ENCODE data around the gene ZFP90. TPM values are rescaled to one million over a fixed set of nuclear protein-coding genes. Genes with fewer than 3 reads are reported as not detected.
"Not testable (repeated sequence)": the region's sequence is repeated elsewhere in the genome, so short reads cannot be mapped to it uniquely, and the experiment has no call there.

ZFP90 gene
- total RNA-seq, 2 donors from 2014 or later: 20.4 to 33.2 TPM

DNA sequence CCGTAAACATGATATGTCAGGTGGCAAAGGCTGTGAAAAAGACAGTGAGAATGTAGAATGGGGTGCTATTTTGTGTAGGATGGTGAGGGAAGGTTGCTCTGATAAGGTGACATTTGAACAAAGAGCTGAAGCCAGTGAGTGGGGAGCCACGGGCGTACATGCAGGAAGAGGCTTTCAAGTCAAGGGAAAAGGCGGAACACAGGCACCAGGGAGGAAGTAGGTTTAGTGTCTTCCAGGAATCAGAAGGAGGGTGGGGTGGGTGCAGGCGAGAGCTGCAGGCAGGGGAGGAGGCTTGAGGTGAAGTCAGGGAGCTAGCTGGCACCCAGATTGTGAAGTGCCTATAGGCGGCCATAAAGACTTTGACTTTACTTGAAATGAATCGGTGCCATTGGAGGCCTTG is 14.1 kb downstream of the ZFP90 start:
- peaks cover 97% of the 10 kb centered on the region for H3K9me3 ChIP-seq (ENCODE audit: control insufficient read depth, low read length)

DNA sequence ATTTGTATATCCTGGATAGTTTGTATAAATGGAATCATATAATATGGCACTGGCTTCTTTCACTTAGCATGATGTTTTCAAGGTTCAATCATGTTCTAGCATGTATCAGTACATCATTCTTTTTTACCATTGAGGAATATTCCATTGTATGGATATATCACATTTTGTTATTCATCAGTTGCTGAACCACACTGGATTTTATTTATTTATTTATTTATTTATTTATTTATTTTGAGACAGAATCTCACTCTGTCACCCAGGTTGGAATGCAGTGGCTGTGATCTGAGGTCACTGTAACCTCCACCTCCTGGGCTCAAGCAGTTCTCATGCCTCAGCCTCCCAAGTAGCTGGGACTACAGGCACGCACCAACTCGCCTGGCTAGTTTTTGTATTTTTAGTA is 21.2 kb downstream of the ZFP90 start:
- not testable (repeated sequence) for H3K4me1 Mint-ChIP-seq; H3K9ac ChIP-seq (ENCODE audit: extremely low read depth, low read length, poor library complexity, severe bottlenecking); H3K27me3 Mint-ChIP-seq (ENCODE audit: insufficient read depth); H3K4me1 ChIP-seq (ENCODE audit: control insufficient read depth, insufficient read depth, low read length); DNase-seq; H3K27ac Mint-ChIP-seq; H3K4me3 Mint-ChIP-seq; H3K27me3 ChIP-seq (ENCODE audit: control insufficient read depth, insufficient read depth, low read length, poor library complexity, severe bottlenecking); H3K27ac ChIP-seq (ENCODE audit: low read depth, low read length)
- H3K36me3 Mint-ChIP-seq (ENCODE audit: low read depth): peaks cover 98% of the 10 kb centered on the region
- peaks cover 86% of the 10 kb centered on the region for H3K36me3 ChIP-seq (ENCODE audit: control insufficient read depth, insufficient read depth, low read length)
- H3K4me3 ChIP-seq (ENCODE audit: low read length): peak overlapping the region; percentile 65
- H3K9me3 Mint-ChIP-seq: peaks cover 97% of the 10 kb centered on the region
- H3K9me3 ChIP-seq (ENCODE audit: control insufficient read depth, low read length): peaks cover 100% of the 10 kb centered on the region
- 100% methylated on average over 2 of the region's 2 CpGs; no CpG with 5 or more reads in 1 of the 2 experiments for WGBS, 2 experiments (ENCODE audit: insufficient coverage in 1 of 2, insufficient read length in 1 of 2)

More for the DNA sequence above, 14.1 kb downstream of the ZFP90 start:
- Mint-ChIP-seq H3K9me3 (peaks cover 73% of the 10 kb centered on the region), H3K27ac (no peak overlapping the region), H3K4me1 (no peaks in the 10 kb centered on the region), H3K4me3 (no peak overlapping the region), H3K27me3 (ENCODE audit: insufficient read depth) (no peaks in the 10 kb centered on the region), H3K36me3 (ENCODE audit: low read depth) (peaks cover 87% of the 10 kb centered on the region)
- Histone ChIP-seq H3K36me3 (ENCODE audit: control insufficient read depth, insufficient read depth, low read length) (peaks cover 84% of the 10 kb centered on the region), H3K27me3 (ENCODE audit: control insufficient read depth, insufficient read depth, low read length, poor library complexity, severe bottlenecking) (no peaks in the 10 kb centered on the region), H3K27ac (ENCODE audit: low read depth, low read length) (no peak overlapping the region), H3K9ac (ENCODE audit: extremely low read depth, low read length, poor library complexity, severe bottlenecking) (no peak overlapping the region), H3K4me3 (ENCODE audit: low read length) (no peak overlapping the region), H3K4me1 (ENCODE audit: control insufficient read depth, insufficient read depth, low read length) (no peaks in the 10 kb centered on the region)
- no peak for DNase-seq
- WGBS, 2 experiments (ENCODE audit: insufficient coverage in 1 of 2, insufficient read length in 1 of 2): 94 to 100% methylated on average over 7 of the region's 7 CpGs
- TF ChIP-seq, protein P1, sequence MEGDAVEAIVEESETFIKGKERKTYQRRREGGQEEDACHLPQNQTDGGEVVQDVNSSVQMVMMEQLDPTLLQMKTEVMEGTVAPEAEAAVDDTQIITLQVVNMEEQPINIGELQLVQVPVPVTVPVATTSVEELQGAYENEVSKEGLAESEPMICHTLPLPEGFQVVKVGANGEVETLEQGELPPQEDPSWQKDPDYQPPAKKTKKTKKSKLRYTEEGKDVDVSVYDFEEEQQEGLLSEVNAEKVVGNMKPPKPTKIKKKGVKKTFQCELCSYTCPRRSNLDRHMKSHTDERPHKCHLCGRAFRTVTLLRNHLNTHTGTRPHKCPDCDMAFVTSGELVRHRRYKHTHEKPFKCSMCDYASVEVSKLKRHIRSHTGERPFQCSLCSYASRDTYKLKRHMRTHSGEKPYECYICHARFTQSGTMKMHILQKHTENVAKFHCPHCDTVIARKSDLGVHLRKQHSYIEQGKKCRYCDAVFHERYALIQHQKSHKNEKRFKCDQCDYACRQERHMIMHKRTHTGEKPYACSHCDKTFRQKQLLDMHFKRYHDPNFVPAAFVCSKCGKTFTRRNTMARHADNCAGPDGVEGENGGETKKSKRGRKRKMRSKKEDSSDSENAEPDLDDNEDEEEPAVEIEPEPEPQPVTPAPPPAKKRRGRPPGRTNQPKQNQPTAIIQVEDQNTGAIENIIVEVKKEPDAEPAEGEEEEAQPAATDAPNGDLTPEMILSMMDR (conservative IDR thresholded peaks at IDR 0.05): no peak

DNA sequence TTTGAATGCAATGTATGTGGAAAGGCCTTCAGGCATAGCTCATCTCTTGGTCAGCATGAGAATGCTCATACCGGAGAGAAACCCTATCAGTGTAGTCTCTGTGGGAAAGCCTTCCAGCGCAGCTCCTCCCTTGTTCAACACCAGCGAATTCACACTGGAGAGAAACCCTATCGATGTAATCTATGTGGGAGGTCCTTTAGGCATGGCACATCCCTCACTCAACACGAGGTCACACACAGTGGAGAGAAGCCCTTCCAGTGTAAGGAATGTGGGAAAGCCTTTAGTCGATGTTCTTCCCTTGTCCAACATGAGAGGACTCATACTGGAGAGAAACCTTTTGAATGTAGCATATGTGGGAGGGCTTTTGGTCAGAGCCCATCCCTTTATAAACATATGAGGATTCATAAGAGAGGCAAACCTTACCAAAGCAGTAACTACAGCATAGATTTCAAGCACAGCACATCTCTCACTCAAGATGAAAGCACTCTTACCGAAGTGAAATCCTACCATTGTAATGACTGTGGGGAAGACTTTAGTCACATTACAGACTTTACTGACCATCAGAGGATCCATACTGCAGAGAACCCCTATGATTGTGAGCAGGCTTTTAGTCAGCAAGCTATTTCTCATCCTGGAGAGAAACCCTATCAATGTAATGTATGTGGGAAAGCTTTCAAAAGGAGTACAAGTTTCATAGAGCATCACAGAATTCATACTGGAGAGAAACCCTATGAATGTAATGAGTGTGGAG is 24.7 kb downstream of the ZFP90 start:
- Mint-ChIP-seq H3K27me3 (ENCODE audit: insufficient read depth) (no peaks in the 10 kb centered on the region), H3K9me3 (peaks cover 100% of the 10 kb centered on the region), H3K4me3 (no peak overlapping the region), H3K36me3 (ENCODE audit: low read depth) (peaks cover 84% of the 10 kb centered on the region), H3K27ac (no peak overlapping the region), H3K4me1 (no peaks in the 10 kb centered on the region)
- Histone ChIP-seq H3K4me3 (ENCODE audit: low read length) (peak overlapping the region; percentile 71), H3K36me3 (ENCODE audit: control insufficient read depth, insufficient read depth, low read length) (peaks cover 55% of the 10 kb centered on the region), H3K9ac (ENCODE audit: extremely low read depth, low read length, poor library complexity, severe bottlenecking) (no peak overlapping the region), H3K27ac (ENCODE audit: low read depth, low read length) (no peak overlapping the region), H3K27me3 (ENCODE audit: control insufficient read depth, insufficient read depth, low read length, poor library complexity, severe bottlenecking) (no peaks in the 10 kb centered on the region), H3K9me3 (ENCODE audit: control insufficient read depth, low read length) (peaks cover 100% of the 10 kb centered on the region), H3K4me1 (ENCODE audit: control insufficient read depth, insufficient read depth, low read length) (no peaks in the 10 kb centered on the region)
- no peak for DNase-seq
- TF ChIP-seq, protein P1 (conservative IDR thresholded peaks at IDR 0.05): no peak
- 93 to 99% methylated on average over 7 of the region's 7 CpGs for WGBS, 2 experiments (ENCODE audit: insufficient coverage in 1 of 2, insufficient read length in 1 of 2)

Measured in endodermal cell (in vitro differentiated cells).